Limb (tissue), 2 donors: ENCODE results near the gene UCMA.
A peak's percentile ranks its signal among the peaks of the same experiment; 100 is the strongest.
"Not testable (repeated sequence)": the region's sequence is repeated elsewhere in the genome, so short reads cannot be mapped to it uniquely, and the experiment has no call there.

Experiments
- DNase-seq, 2 donors: peaks; one replicate each; pipeline ENCODE4 v3.0.0-alpha.2; 2016; ENCODE audit errors: extremely low spot score in 2 of 2

The UCMA gene

DNA sequence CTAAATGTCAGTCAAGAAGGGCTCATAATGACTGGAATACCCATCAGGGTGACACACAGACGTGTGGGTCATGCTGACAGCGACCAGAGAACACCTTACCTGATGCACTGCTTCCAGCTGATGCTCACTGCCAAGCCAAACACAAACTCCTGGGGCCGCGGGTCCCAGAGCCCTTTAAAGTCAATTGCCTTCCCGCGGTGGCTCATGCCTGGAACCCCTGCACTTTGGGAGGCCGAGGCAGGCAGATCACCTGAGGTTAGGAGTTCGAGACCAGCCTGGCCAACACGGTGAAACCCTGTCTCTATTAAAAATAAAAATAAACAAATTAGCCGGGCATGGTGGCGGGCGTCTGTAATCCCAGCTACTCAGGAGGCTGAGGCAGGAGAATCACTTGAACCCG lies 562 bp upstream of the UCMA start:
- not testable (repeated sequence) for DNase-seq

DNA sequence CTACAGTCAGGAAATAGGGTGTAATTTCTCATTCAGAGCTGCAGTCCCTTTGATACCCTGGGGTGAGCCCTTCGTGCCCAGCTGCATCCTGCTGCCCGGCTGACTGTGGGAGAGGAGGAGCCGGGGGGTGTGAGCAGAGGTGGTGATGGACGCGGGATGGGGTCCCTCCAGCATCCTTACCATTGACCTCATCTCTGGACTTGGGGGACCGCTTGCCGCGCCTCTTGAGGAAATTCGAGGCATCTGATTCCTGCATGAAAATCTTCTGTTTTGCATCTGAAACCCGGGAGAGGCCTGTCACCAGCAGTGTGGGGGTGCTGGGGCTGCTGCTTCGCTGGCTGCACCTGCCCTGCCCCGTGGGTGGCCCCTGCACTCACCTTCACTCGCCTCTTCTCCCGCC lies 816 bp downstream of the UCMA start:
- DNase-seq = no peak

DNA sequence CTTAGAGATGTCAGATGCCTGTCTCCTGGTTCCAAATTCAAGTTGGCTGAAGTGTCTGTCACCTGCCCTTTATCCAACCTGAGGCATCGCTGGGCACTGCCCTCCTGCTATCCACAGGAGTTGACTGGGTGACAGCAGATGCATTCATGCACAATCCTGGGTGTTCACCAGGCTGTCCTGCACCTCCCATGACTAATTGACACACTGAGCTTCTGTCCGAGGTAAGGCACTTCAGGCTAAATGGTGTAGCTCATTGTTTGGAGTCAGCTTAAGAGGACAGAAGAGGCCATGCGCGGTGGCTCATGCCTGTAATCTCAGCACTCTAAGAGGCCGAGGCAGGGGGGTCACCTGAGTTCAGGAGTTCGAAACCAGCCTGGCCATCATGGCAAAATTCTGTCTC lies 2.4 kb downstream of the UCMA start:
- DNase-seq = no peak

DNA sequence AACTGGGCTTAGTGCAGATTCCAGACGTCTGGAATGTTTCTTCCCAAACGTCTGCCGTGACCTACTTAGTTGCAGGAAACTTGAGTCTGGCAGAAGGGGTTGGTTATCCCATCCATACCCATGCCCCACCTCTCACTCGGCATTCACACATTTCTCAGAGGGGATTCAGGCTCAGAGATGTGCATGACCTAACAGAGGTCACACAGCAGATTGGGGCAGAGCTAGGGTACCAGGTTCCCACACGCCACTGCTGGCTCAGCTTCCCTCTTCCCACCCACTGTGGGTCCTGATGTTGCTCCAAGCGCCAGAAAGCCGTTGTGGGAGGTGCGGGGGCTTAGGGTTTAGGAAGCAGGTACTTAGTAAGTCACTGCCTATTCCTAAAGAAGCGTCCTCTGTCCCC lies 3.0 kb downstream of the UCMA start:
- DNase-seq = no peak

DNA sequence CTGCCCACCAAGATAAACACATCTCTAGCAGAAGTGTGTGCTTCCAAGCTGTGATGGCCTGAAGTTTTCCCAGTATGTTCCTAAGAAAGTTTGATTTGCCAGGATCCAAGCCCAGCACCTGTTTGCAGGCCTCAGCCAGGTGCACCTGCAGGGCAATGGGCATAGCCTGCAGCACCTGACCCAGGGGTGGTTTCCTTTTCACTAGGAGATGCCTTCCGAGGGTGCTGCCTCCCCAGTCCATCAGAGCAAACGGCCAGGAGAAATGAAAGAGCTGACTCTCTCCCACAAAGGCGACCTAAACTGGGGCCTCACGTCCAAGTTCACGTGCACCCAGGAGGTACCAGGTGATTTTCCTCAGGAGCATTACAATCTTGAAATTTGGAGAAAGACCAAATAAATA lies 7.1 kb downstream of the UCMA start:
- DNase-seq = no peak

DNA sequence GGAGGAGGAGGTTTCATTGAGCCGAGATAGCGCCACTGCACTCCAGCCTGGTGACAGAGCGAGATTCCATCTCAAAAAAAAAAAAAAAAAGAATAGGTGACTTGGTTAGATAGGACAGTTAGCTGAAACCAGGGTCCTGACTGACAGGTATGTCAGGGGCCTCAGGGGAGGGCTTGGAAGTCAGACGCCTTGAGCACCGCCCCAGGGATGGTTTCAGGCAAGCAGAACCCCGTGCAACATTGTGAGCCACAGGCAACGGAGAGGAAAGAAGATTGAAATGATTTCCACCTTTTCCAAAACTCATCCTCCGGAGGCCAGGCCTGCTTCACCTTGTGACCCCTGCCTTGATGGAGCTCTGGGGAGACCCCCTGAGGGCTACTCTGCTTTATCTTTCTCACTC lies 8.6 kb downstream of the UCMA start:
- no peak for DNase-seq

DNA sequence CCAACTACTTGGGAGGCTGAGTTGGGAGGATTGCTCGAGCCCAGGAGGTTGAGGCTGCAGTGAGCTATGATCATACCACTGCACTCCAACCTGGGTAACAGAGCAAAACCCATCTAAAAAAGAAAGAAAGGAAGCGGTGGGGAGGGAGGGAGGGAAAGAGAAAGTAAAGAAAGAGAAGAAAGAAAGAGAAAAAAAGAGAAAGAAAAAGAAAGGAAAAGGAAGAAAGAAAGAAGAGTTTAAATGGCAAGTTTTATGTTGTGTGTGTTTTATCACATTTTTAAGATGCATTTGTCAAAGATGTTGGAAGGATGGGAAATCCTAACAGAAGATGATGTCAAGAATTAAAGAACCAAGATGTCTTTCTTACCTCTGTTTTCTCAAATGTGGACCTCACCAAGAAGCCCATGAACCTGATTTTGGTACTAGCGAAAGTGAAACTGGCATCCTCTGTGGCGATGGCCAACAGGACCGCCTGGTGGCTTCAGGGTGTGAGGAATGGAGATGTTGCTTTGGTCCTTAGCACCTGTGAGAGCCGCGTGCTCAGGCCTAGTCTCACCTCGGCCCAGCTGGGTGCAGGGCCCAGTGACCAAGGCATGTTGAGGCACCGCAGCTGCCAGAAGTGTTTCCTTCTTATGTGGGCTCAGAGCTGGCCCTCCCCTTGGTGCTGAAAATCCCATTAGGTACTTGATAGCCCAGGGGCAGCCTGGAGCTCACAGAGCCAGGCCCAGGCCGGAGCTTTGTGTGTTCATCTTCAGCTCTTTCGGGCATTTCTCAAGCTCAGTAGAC lies 9.8 kb downstream of the UCMA start:
- DNase-seq = no peak

DNA sequence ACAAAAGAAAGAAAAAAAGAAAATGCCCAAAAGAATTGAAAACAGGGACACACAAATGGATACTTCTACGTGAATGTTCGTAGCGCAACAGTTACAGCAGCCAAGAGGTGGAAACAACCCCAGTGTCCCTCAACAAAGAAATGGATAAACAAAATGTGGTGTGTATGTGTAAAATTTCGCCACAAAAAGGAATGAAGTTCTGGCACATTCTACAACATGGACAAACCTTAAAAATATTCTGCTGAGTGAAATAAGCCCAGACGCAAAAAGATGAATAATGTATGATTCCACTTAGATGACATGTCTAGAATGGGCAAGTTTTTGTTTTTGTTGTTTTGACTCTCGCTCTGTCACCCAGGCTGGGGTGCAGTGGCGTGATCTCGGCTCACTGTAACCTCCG lies 10.9 kb downstream of the UCMA start:
- DNase-seq = no peak

DNA sequence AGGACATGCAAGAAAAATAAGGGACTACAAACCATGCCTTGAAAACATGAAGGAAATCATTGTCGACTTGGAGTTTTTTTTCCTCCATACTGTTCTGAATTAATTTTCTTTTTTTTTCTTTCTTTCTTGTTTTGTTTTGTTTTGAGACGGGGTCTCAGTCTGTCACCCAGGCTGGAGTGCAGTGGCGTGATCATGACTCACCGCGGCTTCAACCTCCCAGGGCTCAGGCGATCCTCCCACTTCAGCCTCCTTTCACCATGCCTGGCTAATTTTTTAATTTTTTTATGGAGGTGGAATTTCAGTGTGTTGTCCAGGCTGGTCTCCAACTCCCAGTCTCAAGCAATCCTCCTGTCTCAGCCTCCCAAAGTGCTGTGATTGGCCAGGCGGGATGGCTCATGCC lies 11.6 kb downstream of the UCMA start:
- DNase-seq = no peak

DNA sequence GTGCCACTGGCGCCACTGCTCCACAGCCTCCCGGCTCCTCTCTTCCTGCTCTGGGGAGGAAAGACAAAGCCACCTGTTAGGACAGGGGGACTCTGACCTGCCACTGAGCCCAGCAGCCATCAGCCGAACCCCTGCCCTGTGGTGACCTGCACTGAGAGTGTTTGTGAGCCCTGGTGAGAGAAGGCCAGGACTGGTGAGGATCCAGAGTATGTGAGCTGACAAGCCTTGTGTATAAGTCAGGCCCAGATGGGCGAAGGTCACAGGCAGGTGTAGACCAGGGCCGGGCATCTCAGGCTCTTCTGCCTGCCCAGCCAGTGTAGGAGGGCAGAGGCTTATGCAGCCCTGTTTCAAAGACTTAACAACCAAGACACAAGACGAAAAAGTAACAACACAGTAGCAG lies 12.0 kb downstream of the UCMA start:
- DNase-seq = no peak

DNA sequence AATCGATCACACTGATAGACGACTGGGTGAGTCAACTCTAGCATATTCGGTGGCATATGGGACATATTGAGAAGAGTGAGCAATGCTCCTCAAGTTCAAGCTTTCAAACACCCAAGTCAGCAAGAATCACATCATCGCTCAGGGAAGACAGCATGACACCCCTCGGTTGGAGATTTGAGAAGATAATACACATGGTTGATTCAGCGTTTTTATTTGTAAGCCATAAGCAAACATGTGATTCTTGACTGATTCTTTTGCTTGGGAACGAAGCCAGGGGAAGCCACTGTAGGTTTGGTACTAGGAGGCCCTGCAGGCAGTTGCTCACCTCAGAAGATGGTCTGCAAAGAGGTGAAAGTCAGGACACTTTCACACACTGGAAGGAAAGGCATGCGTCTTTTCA lies 12.6 kb downstream of the UCMA start:
- no peak for DNase-seq

DNA sequence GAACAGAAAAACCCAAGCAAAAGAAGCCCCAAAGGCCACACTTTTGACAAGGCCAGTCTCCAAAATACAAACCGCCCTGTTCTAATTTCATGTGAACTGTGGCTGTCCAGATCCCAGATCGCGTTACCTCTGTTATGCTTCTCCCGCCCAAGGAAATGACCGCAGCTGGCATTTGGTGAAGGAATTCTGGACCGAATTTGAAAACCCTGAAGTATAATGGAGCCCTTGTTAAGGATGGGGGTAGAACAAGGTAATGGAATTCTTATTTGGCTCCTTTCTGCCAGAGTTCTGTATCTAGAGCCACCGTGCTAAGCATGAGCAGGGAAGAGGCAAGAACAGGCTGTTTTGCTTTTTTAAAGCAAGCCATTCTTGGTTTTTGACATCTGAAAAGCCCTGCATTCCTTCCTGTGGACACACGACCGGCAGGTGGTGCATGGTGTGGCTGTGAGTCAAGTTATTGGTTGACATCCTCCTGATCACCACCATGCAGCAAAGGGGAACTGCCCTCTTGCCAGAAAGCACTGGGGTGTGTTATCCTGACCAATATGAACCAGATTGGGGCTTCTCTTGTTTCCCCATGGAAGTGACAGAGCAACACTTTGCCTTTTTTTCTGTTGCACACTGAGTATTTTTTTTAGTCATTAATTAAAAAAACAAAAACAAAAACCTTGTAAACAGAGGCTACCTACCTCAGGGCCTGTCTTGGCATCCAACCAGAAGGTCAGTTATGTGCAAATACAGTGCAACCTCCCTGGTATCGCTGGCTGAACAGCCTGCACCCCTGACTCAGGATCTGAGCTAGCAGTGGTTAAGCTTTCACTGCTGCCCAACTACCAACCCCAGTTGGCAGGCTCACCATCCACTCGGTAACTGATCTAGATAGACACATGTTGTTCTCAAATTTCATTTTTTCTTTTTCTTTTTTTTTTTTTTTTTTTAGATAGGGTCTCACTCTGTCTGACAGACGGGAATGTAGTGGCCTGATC lies 14.2 kb downstream of the UCMA start:
- peak; percentile 16 to 41 for DNase-seq

DNA sequence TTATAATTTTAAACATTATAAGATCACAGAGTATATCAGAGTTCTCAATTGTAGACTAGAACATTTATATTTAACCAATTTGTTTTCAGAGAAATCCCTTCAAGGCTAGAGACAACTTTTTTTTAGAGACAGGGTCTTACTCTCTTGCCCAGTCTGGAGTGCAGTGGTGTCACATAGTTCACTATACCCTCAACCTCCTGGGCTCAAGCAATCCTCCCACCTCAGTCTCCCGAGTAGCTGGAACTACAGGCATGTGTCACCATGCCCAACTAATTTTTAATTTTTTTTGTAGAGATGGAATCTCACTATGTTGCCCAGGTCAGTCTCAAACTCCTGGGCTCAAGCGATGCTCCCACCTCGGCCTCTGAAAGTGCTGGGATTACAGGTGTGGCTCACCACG lies 15.3 kb downstream of the UCMA start:
- no peak for DNase-seq

DNA sequence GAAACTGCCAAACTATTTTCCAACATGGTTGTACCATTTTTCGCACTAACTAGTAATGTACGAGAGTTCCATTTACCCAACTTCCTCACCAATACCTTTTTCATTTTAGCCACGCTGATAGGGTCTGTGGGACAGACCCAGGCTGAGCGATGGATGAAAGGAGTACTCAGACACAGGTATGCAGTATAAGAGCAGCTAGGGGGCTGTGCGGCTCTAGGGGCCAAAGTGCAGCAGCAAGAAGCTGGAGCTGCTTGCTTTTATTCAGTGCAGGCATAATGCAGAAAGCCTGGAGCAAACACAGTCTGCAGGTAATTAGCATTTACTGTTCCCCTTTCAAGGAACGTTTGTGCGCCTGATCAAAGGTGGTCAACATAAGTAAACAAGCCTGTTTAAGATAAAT lies 21.0 kb downstream of the UCMA start:
- no peak for DNase-seq

DNA sequence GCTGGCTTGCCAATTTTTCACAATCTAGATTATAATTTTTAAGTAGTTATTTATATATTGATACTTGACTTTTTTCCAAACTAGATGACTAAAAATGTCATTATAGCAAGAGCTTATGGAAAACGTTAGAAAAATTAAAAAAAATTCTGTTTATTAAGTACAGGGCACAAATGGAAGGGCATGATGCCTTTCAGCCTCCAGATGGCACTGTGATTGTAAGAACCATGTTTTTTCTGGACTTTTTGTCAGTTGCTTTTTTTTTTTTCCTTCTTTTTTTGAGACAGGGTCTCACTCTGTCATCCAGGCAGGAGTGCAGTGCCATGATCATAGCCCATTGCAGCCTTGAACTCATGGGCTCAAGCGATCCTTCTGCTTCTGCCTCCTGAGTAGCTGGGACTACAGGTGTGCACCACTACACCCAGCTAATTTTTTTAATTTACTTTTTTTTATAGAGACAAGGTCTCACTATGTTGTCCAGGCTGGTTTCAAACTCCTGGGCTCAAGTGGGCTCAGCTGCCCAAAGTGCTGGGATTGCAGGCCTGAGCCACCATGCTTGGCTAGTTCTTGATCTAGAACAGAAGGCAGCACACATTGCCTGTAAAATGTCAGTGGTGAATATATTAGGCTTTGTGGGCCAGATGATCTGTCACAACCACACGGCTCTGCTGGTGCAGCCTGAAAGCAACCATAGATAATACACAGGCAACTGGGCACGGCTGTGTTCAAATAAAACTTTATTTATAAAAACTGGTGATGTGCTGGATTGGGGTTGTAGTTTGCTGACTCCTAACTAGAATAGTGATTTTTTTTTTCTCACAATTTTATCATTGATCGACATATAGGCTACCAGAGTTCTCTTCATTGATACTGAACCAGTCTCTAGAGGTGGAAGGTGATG lies 27.4 kb downstream of the UCMA start:
- DNase-seq = peak in 1 of 2 donors; percentile 15

DNA sequence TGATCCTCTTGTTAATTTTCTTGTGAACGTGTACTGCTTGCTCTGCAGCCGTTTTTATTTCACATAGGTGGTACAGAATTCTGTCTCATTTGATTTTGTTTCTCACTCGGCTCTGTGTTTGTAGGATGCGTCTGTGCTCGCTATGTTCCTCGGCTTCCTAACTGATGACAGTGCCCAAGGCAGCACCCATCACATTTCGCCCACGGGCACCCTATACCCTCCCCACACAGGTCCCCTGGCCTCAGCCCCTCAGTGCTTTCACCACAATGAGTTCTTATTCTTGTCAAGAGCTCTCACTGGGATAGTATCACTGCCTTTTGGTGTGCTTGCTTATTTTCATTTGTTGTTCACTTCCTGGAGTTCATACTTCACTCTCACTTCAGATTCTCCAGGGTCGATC lies 28.1 kb downstream of the UCMA start:
- no peak for DNase-seq

DNA sequence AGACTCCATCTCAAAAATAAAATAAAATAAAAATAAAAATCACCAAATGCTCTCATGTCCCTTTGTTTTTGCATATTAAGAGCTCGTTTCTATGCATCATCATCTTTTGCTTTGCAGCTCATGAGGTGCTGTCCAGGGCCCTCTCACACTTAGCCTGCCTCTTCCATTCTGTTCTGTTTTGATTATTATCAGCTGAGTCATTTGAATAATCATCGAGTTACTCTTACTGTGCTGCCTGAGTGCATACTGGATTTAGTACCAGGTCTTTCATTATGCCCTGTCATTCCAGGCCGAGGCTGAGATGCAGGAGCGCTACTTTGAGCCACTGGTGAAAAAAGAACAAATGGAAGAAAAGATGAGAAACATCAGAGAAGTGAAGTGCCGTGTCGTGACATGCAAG lies 33.0 kb downstream of the UCMA start:
- DNase-seq = no peak

DNA sequence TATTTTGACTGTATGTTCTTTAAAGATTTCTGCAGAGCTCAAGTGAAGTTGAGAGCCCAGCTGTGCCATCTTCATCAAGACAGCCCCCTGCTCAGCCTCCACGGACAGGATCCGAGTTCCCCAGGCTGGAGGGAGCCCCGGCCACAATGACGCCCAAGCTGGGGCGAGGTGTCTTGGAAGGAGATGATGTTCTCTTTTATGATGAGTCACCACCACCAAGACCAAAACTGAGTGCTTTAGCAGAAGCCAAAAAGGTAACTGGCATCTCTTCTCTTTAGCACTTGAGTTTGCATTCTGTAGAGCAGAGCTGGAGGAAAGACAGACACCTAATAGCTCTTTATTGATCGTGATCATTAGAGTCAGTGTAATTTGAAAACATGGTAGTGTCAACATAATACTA lies 39.2 kb downstream of the UCMA start:
- DNase-seq = no peak

DNA sequence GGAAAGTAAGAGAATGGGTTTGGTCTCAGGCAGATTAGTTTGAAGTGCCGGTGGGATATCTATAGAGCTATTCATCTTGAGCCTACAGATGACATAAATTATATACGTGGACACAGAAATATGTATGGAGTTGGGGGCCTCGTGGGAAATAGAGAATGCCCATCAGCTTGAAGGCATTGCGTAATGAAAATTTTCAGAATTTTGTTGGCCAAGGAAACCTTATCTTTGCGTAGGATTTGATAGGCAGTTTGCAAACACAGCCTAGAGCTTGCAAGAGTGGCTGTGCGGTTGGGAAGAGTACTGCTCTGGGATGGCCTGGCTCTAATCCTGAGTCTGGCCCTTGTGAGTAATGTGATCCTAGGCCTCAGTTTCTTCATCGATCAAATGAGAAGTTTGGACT lies 40.5 kb downstream of the UCMA start:
- no peak for DNase-seq

DNA sequence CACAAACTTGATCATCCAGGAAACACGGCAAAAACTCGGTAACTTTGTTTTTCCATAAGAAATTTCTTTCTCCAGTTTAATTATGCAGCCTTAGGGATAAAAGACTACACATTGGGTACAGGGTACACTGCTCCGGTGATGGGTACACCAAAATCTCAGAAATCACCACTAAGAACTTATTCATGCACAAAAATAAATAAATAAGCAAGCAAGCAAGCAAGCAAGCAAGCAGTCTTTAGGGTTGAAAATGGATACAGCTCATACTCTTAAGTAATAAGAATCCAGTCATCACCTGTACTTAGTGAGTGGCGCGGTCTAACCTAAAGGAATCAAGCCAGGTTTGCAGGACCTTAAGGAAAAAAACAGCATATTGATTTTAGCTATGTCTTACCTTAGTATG lies 42.8 kb downstream of the UCMA start:
- DNase-seq = no peak

DNA sequence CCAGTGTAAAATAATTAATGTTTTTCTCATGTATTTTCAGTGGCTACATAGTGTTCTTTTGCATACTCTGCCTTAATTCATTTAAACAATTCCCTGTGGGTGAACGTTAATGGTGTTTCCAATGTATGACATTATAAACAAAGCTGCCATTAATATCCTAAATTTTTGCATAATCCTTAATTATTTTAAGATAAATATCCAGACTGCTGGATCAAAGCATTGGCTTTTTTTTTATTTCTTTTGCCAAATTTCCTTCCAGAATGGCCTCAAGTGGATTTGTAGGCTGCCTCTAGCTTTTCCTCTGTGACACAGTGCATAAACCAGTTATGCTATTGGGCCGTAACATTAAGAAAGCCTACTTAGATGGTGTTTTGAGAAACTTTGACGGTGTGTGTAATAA lies 43.4 kb downstream of the UCMA start:
- no peak for DNase-seq

DNA sequence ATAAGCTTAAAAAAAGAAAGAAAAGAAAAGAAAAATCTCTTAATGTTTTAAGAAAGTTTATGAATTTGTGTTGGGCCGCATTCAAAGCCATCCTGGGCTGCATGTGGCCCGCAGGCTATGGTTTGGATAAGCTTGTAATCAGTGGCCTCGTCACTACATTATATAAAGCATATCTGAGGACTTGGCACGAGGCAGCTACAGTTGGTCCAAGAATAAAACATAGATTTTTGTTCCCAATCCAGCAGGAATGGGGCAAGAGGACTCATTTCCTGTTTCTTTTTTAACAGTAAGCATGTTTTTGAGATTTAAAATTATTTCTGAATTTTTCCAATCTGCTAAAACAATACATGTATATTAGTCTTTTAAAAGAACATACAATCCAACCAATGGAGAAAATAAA lies 44.2 kb downstream of the UCMA start:
- DNase-seq = no peak
